Tibial artery (tissue), 4 donors: ENCODE results near the gene EML3.

ENCODE experiments used
- DNase-seq, 2 donors: peaks; one replicate each; pipeline ENCODE4 v3.0.0-alpha.2; 2019
- H3K27ac ChIP-seq, 2 donors: fragments of 200-600 bp; sonication (generic) in 1 of 2; 1 replicate in 1 of 2; 2 replicates in 1 of 2; pipeline ENCODE4 v1.5.1; 2018 to 2019; ENCODE audit warnings: mild to moderate bottlenecking in 1 of 2
- H3K27me3 ChIP-seq, 2 donors: fragments of 200-600 bp; sonication (generic) in 1 of 2; one replicate each; pipeline versions ENCODE4 v1.5.1 to v1.6.0; 2016 to 2019
- H3K36me3 ChIP-seq, 3 donors: fragments of 200-600 bp; sonication (generic) in 2 of 3; one replicate each; pipeline ENCODE4 v1.5.1; 2016 to 2019; ENCODE audit warnings: mild to moderate bottlenecking in 2 of 3
- H3K4me1 ChIP-seq, 4 donors: fragments of 200-600 bp; sonication (generic) in 2 of 4; 1 replicate in 3 of 4; 2 replicates in 1 of 4; pipeline ENCODE4 v1.5.1; 2016 to 2019
- H3K4me3 ChIP-seq, 2 donors: fragments of 200-600 bp; sonication (generic) in 1 of 2; 1 replicate in 1 of 2; 2 replicates in 1 of 2; pipeline ENCODE4 v1.5.1; 2018 to 2019; ENCODE audit warnings: mild to moderate bottlenecking in 2 of 2
- H3K9me3 ChIP-seq, 3 donors: fragments of 200-600 bp; sonication (generic) in 1 of 3; one replicate each; pipeline ENCODE4 v1.5.1; 2016 to 2019
- CTCF ChIP-seq, 2 experiments: fragments of 200-600 bp in 1 of 2; fragments of 450-650 bp in 1 of 2; IDR thresholded peaks; one replicate each; pipeline ENCODE4 v1.5.1; 2017 to 2019; ENCODE audit warnings: antibody characterized with exemption in 2 of 2, mild to moderate bottlenecking in 1 of 2, moderate library complexity in 1 of 2
- intact Hi-C: fragments of 100-400 bp; cut with DNase I; formaldehyde crosslinking; loops from one replicate; pipeline ENCODE4 v1.15.0; 2023; ENCODE audit warnings: low total_unique reads

Gene EML3

GRCh38 chr11:62553080-62553838 lies 59.3 kb downstream of the EML3 start:
- TF ChIP-seq CTCF (IDR thresholded peaks at IDR 0.05): no peak
- Histone ChIP-seq H3K4me1 (peaks cover 0 to 92% (median 80%) of the 10 kb centered on the region in 4 donors), H3K9me3 (no peaks in the 10 kb centered on the region), H3K4me3 (peak overlapping the region; percentile 30 to 48), H3K27ac (peak overlapping the region; percentile 90 to 98), H3K27me3 (no peaks in the 10 kb centered on the region), H3K36me3 (peaks cover 0 to 7% (median 0%) of the 10 kb centered on the region in 3 donors)
- intact Hi-C loops: no loop called here
- DNase-seq: peak; percentile 93 to 96

- intact Hi-C loops: no loop called here
- H3K4me3 ChIP-seq: peak overlapping the region; percentile 30 to 48
- peaks cover 0 to 97% (median 85%) of the 10 kb centered on the region in 4 donors for H3K4me1 ChIP-seq
Measured at GRCh38 chr11:62552485-62553079, 60.0 kb downstream of the EML3 start.

More at GRCh38 chr11:62552485-62553079, 60.0 kb downstream of the EML3 start:
- TF ChIP-seq CTCF (IDR thresholded peaks at IDR 0.05): no peak
- DNase-seq: no peak
- Histone ChIP-seq H3K9me3 (no peaks in the 10 kb centered on the region), H3K36me3 (peaks cover 0 to under 1% (median 0%) of the 10 kb centered on the region in 3 donors), H3K27ac (peak overlapping the region; percentile 90 to 98), H3K27me3 (no peaks in the 10 kb centered on the region)
